Subcutaneous adipose tissue (tissue), 4 donors: ENCODE results near the gene EPS8L3. TPM values are rescaled to one million over a fixed set of nuclear protein-coding genes. Genes with fewer than 3 reads are reported as not detected.

Experiments used
- CTCF ChIP-seq: fragments of 450-650 bp; IDR thresholded peaks from one replicate; pipeline ENCODE4 v1.5.1; 2016; ENCODE audit warnings: low read depth, mild to moderate bottlenecking, control low read depth, antibody characterized with exemption, moderate library complexity
- total RNA-seq, 4 donors: library from RNA; depleted of rRNA; stranded (reverse); fragments of >200 nt; gene quantifications; one replicate each; pipeline ENCODE4 v1.1.0, GENCODE V29; 2016

EPS8L3 gene
- not detected for total RNA-seq

- TF ChIP-seq CTCF, result no peak
Measured at GRCh38 chr1:109763646-109764415, at the start of gene EPS8L3. Gene EPS8L3, minus strand, starts transcription at chr1:109763923. Its CDS starts 2,174 bp downstream, at chr1:109761749.

GRCh38 chr1:109812691-109813393, 49.1 kb upstream of the EPS8L3 start:
- TF ChIP-seq CTCF, result no peak

GRCh38 chr1:109808703-109809102, 45.0 kb upstream of the EPS8L3 start:
- TF ChIP-seq CTCF, result no peak

GRCh38 chr1:109807822-109808680, 44.3 kb upstream of the EPS8L3 start:
- TF ChIP-seq CTCF, result no peak

GRCh38 chr1:109807402-109807801, 43.7 kb upstream of the EPS8L3 start:
- TF ChIP-seq CTCF, result no peak

- no peak for TF ChIP-seq CTCF
Measured at GRCh38 chr1:109806733-109807400, 43.1 kb upstream of the EPS8L3 start.
